Loucy (cell line): Measurements from ENCODE around the gene SLC16A13.

Experiments used
- EZH2phosphoT487 ChIP-seq: fragments of 200-600 bp; IDR thresholded peaks from 2 replicates; pipeline ENCODE4 v1.6.1; 2018; ENCODE audit warnings: antibody characterized with exemption, mild to moderate bottlenecking, moderate library complexity, borderline replicate concordance
- TF ChIP-seq, protein P1 (sequence below): fragments of 200-600 bp; sonication (generic); conservative IDR thresholded peaks from 2 replicates; pipeline ENCODE4 v1.5.1; 2014; ENCODE audit warnings: mild to moderate bottlenecking, antibody characterized with exemption, low read length

DNA sequence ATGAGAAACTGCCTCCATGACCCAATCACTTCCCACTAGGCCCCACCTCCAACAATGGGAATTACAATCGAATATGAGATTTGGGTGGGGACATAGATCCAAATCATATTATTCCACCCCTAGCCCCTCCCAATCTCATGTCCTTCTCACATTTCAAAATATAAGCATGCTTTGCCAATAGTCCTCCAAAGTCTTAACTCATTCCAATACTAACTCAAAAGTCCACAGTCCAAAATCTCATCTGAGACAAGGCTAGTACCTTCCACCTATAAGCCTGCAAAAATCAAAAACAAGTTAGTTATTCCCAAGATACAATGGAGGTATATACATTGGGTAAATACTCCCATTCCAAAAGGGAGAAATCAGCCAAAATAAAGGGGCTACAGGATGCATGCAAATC lies 31.4 kb downstream of the SLC16A13 start:
- TF ChIP-seq, protein P1, sequence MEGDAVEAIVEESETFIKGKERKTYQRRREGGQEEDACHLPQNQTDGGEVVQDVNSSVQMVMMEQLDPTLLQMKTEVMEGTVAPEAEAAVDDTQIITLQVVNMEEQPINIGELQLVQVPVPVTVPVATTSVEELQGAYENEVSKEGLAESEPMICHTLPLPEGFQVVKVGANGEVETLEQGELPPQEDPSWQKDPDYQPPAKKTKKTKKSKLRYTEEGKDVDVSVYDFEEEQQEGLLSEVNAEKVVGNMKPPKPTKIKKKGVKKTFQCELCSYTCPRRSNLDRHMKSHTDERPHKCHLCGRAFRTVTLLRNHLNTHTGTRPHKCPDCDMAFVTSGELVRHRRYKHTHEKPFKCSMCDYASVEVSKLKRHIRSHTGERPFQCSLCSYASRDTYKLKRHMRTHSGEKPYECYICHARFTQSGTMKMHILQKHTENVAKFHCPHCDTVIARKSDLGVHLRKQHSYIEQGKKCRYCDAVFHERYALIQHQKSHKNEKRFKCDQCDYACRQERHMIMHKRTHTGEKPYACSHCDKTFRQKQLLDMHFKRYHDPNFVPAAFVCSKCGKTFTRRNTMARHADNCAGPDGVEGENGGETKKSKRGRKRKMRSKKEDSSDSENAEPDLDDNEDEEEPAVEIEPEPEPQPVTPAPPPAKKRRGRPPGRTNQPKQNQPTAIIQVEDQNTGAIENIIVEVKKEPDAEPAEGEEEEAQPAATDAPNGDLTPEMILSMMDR = no peak
- TF ChIP-seq EZH2phosphoT487 = no peak
